Nucleus accumbens (tissue), 56 donors: ENCODE data around the gene RETREG2.

Experiments used
- DNase-seq, 56 donors: peaks; one replicate each; lab custom pipeline; 2025; lab: John Stamatoyannopoulos, UW

Gene RETREG2

GRCh38 chr2:219168526-219168925, 9.5 kb upstream of the RETREG2 start:
- DNase-seq = peak in 5 of 56 donors; percentile 19 to 34 (median 28)

DNA sequence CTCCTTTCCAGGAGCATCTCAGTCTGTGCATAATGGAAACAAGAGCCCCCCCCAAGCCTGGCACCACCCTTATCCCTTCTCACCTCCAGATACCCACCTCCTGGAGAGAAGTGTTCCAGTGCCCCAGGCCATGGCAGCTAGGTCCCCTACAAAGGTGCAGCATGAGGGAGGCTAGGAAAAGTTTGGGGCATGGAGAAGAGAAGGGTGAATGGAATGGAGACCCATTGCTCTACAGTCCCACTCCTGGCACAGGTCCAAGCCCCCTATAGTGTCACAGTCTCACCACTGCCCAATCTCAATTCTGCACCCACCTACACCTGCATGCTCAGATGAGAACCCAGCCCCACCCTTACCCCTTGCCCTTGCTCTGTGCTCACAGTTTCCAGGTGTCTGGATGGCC, 9.1 kb upstream of the RETREG2 start:
- DNase-seq = no peak

GRCh38 chr2:219169930-219170654, 8.0 kb upstream of the RETREG2 start, which contains the start of gene SLC23A3:
TSS of gene SLC23A3 (minus strand) at chr2:219170029. CDS start at chr2:219169984, 45 bp downstream.
- DNase-seq = no peak

DNA sequence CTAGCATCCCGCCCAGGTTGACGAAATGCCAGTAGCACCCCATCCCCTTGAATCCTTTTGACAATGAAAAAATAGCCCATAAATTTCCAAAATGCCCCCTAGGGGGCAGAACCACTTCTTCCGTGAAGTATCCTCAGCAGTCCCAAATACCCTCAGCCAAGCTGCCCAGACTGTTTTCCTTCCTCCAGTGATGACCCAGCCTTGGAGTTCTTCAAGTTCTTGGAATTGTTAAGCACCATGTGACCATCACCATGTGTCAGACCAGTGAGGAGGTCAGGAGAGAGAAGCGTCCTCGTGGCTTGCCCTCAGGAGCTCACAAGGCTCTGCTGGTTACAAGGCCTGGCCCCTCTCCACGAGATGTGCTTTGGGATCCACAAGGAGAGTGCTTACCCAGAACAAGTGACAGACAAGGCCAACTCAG, 6.8 kb upstream of the RETREG2 start:
- DNase-seq = peak in 14 of 56 donors; percentile 13 to 42 (median 24)

DNA sequence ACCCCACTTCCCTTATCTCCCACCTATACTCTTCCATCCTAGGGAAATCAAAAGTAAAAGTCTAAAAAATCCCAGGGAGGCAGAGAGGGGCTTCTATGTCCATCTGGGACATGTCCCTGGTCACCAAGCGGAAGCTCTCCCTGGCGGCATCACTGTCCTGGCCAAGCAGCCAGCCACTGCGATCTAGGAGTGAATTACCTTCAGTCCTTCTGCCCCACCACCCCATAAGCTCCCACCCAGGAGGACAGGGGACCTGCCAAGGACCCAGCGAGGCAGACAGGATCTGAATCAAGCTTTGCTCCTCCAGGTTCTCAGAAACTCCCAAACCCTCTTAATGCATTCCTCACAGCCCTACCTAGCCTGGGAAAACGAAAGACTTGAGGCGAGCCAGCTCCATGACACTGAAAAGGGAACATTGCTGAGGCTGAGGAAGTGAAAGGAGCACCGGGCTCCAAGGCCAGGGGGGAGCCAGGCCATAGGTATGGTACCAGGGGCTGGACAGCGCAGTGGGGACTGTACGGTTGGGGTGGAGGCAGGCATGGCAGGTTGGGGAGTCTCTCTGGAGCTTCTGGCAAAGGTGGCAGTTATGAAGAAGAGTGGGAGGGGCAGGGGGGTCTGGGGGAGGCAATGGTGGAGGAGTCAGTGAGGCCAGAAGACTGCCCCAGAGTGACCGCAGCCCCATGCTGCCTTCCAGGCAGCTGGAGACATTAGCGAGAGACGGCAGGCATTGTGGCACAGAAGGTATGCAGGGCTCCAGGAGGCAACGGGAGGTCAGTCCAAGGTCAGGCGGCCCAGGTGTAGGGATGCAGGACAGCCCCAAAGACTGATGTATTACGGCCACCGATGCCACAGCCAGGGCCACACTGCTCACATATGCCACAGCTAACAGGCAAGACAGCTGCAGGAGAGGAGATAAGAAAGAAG, 5.6 kb upstream of the RETREG2 start:
- no peak for DNase-seq

DNA sequence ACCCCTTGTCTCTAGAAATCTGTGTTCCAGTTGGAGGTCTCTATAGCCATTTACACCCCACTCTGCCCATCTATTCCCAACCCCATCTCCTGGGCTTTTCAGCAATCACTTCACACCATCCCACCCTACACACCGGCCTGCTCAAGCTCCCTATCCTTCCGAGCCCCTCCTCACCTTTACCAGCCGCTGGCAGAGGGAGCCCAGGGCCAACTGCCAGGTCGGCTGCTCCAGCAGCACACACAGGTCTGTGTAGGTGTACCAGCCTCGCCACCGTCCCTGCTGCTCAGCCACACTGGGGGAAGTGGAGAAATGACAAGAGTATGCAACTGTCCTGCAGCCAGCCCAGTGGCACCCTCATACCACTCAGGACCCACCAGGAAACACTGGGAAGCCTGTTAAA, 4.9 kb upstream of the RETREG2 start:
- DNase-seq = no peak

GRCh38 chr2:219174146-219174545, 3.9 kb upstream of the RETREG2 start:
- DNase-seq = no peak

DNA sequence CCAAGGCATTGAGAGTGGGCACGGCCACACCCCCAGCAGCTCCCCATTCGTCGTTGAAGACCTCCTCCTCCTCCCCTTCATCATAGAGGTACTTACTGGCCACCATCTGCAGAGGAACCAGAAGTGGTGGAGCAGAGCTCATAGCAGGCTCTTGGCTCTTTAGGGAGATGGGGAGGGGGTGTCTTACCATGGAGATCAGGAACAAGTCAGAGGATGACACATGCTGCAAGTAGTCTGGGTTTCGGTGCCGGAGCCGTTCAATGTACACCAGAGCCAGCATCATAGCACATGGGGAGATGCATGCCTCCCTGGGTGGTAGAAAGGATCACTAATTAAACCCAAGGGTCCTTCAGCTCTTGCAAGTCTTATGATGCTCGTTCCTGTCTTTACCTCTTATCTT, 3.3 kb upstream of the RETREG2 start:
- no peak for DNase-seq

DNA sequence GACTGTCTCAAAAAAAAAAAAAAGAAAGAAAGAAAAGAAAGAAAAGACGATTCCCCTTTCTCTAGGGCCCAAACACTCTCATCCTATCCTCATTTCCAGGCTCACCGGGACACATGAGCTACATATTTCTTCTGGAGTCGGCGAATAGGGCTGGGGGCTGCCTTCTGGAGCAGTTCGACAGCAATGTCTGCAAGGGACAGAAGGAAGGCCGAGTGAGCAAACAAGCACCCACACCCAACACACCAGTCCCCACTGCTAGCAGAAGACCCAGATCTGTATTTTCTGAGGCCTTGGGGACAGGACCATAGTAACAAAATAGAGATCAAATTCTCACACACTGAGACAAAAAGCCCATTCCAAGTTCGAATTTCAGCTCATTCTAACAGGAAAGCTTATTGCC, 2.6 kb upstream of the RETREG2 start:
- DNase-seq = no peak

DNA sequence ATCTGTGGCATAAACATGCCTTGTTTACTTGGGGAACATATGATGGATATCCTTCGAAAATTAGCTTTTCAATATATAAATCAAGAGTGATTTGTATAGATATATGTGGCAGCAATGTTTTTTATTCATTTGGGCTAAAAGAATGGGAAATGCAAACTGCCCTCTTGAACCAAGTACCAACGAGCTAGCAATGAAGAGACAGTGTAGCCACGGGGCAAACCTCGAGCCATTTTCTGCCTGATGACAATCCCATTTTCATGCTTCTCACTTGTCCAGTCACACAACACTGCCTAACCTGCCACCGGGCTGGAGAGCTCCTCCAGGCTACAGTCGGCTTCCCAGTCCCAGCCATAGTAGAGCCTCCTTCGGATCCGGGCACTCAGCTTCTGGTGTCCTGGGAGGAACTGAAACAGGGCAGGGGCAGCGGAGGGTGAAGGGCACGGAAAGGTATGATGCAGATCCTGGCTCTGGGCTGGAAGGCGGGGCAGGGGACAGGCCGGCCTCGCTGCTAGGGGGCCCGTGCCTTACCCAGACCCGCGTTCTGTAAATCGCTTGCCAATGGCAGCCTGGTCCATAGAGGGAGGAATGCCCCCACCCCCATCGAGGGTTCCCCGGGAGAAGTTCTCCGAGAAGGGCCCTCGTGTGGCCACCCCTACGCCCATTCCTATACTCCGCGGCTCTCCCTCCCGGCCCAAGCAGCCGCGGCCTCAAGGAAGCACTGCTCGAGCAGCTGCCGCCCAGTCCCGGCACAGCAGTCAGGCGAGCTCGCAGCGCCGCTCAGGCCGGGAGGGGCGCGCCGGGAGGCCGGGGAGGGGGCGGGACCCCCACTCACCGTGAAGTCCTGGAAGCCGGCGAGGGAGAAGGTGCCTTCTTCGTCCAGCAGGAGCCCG, 1.9 kb upstream of the RETREG2 start:
- DNase-seq = peak in 38 of 56 donors; percentile 16 to 83 (median 56)

- peak in 54 of 56 donors; percentile 37 to 95 (median 78) for DNase-seq
Observed at GRCh38 chr2:219176818-219177551, 1.1 kb upstream of the RETREG2 start, which contains the start of gene CNPPD1. TSS of gene CNPPD1 (minus strand) at chr2:219176925. CDS start at chr2:219176828, 97 bp downstream.

- DNase-seq = peak in 23 of 56 donors; percentile 31 to 85 (median 62)
Observed at GRCh38 chr2:219178377-219179175, 501 bp downstream of the RETREG2 start.

DNA sequence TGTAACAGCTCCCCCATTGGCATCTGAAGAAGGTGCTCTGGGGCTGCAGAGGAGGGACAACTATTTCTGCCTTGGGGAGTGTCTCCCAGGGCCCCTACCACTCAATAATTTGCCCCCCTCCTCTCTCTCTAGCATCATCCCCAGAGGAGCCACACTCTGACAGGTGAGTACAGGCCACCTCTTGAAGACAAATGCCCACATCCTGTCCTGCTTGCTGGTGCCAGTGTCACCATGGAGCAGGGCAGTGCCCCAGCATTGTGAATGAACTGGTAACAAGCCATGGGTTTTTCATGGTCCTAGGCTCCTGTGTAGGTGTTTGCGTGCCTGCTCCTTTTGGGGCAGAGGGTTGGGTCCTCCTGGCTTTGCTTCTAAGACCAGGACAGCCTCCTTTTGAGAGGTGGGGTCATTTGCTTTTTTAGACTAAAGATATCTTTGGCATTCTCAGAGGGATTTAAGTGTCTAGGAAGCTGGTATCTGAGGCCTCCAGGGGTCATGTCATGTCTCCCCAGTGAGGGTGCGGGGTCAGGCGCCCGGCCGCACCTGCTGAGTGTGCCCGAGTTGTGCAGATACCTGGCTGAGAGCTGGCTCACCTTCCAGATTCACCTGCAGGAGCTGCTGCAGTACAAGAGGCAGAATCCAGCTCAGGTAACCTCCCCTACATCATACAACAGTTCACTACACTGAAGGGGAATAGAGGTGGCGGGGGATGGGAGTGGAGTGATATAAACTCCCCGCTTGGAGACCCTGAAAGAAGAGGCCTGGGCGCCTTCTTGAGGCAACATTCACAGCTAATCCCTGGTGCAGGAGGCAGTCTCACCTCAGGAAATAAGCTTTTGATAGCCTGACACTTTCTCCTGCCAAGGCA, 1.8 kb downstream of the RETREG2 start:
- no peak for DNase-seq

DNA sequence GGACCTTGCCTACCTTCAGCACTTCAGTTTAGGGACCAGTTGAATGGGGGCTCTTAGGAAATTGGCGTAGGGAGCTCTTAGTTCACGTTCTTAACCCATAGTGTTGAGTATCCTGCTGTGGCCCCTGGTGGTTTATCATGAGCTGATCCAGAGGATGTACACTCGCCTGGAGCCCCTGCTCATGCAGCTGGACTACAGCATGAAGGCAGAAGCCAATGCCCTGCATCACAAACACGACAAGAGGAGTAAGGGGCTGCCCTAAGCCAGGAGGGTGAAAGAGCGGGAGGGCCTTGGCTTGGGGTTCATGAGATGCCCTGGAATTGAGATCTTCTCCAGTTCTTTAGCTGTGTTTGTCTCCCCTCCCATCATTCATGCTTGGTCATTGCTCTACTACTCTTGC, 2.9 kb downstream of the RETREG2 start:
- DNase-seq = no peak

DNA sequence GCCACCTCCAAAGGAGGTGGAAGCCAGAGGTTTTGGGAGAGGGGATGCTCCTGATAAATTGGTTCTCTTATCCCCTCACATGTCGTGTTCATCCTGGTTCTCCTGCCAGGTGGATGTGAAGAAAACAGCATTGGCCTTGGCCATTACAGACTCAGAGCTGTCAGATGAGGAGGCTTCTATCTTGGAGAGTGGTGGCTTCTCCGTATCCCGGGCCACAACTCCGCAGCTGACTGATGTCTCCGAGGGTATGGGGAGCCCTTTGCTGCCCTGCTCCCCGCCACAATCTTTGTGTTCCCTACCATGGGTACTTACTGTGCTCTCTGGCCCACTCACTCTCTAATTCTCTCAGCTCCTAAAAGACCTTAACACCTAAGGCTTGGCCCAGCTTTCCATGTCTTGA, 3.5 kb downstream of the RETREG2 start:
- DNase-seq = no peak

GRCh38 chr2:219182331-219183150, 4.5 kb downstream of the RETREG2 start:
- DNase-seq = no peak
